ENCODE data around the gene GLIS1.

DNA sequence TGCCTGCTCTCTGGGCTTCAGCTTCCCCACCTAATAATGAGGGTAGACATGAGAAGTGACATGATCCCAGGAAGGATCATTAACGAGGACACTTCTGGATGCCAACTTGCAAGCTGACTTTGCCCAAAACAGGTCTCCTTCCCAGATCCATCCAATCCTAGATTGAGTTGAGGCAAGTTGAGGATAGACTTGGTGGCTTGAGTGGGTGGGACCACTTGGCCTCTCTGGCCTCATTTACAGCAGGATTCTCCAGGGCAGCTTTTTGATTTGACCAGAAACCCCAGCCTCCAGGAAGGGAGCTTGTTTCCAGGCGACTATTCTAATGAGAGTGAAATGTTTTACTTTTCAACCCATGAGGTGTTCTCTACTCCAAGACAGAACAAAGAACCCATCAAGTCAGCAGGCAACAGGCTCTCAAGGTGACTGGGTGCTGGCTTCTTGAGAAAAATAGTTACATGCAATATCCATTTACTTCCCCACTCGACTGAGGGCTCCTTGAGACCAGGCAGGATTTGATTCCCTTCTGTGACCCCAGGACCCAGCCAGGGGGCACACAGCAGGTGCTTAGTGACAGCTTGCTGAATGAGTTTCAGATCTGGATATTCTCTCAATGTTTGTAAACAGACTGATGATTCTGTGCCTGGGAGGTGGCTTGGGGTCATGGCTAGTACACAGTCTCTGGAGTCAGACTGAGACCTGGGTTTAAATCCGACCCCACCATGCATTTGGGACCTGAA lies 151.5 kb downstream of the GLIS1 start:
- TF ChIP-seq, protein P1, sequence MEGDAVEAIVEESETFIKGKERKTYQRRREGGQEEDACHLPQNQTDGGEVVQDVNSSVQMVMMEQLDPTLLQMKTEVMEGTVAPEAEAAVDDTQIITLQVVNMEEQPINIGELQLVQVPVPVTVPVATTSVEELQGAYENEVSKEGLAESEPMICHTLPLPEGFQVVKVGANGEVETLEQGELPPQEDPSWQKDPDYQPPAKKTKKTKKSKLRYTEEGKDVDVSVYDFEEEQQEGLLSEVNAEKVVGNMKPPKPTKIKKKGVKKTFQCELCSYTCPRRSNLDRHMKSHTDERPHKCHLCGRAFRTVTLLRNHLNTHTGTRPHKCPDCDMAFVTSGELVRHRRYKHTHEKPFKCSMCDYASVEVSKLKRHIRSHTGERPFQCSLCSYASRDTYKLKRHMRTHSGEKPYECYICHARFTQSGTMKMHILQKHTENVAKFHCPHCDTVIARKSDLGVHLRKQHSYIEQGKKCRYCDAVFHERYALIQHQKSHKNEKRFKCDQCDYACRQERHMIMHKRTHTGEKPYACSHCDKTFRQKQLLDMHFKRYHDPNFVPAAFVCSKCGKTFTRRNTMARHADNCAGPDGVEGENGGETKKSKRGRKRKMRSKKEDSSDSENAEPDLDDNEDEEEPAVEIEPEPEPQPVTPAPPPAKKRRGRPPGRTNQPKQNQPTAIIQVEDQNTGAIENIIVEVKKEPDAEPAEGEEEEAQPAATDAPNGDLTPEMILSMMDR (IDR thresholded peaks at IDR 0.05) = no peak
- TF ChIP-seq, protein P2, sequence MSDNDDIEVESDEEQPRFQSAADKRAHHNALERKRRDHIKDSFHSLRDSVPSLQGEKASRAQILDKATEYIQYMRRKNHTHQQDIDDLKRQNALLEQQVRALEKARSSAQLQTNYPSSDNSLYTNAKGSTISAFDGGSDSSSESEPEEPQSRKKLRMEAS (CRISPR knock-in tag; IDR thresholded peaks at IDR 0.05) = no peak
- TF ChIP-seq CBFB (CRISPR knock-in tag; IDR thresholded peaks at IDR 0.05; ENCODE audit: low read depth) (no peak), ELF4 (CRISPR knock-in tag; IDR thresholded peaks at IDR 0.05; ENCODE audit: low read depth) (no peak), ESRRA (CRISPR knock-in tag; IDR thresholded peaks at IDR 0.05; ENCODE audit: borderline replicate concordance) (no peak)
- TF ChIP-seq, protein P3, sequence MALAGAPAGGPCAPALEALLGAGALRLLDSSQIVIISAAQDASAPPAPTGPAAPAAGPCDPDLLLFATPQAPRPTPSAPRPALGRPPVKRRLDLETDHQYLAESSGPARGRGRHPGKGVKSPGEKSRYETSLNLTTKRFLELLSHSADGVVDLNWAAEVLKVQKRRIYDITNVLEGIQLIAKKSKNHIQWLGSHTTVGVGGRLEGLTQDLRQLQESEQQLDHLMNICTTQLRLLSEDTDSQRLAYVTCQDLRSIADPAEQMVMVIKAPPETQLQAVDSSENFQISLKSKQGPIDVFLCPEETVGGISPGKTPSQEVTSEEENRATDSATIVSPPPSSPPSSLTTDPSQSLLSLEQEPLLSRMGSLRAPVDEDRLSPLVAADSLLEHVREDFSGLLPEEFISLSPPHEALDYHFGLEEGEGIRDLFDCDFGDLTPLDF (CRISPR knock-in tag; IDR thresholded peaks at IDR 0.05) = no peak
- TF ChIP-seq, protein P4, sequence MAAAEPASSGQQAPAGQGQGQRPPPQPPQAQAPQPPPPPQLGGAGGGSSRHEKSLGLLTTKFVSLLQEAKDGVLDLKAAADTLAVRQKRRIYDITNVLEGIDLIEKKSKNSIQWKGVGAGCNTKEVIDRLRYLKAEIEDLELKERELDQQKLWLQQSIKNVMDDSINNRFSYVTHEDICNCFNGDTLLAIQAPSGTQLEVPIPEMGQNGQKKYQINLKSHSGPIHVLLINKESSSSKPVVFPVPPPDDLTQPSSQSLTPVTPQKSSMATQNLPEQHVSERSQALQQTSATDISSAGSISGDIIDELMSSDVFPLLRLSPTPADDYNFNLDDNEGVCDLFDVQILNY (CRISPR knock-in tag; IDR thresholded peaks at IDR 0.05) = no peak
- TF ChIP-seq, protein P5, sequence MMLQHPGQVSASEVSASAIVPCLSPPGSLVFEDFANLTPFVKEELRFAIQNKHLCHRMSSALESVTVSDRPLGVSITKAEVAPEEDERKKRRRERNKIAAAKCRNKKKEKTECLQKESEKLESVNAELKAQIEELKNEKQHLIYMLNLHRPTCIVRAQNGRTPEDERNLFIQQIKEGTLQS (CRISPR knock-in tag; conservative IDR thresholded peaks at IDR 0.05) = no peak
